HG03025 (cell line): ENCODE data around the gene EPRS1.
"Not testable (repeated sequence)": the region's sequence is repeated elsewhere in the genome, so short reads cannot be mapped to it uniquely, and the experiment has no call there.

ENCODE experiments used
- ATAC-seq: cut with Tn5 transposase; IDR thresholded peaks from one replicate; pipeline ENCODE4 v1.9.1; 2021; ENCODE audit warnings: mild to moderate bottlenecking, moderate library complexity; ENCODE audit not compliant: unreplicated experiment, low FRiP score

Gene EPRS1

DNA sequence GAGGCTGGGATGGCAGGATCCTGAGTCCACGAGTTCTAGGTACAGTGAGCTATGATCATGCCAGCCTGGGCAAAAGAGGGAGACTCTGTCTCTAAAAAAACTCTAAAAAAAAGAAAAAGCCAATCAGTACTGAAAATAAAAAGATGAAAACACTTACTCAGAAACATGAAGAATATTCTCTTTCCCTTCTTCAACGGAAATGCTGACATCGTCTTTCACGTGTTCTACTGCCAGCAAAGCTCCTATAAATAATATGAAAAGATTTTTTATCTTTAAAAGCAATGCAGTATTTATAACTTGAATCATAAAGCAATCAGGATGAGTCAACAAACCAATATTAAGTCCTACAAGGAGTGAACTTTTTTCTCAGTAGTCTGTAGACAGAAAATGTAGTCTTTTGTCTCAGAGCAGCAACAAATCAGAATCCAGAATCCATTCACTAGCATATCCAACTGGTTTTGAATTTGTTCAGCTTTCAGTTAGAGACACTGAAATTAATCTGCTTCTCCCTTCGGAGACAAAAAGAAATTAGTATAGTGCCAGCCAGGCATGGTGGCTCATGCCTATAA, 6.2 kb downstream of the EPRS1 start:
- no peak for ATAC-seq

DNA sequence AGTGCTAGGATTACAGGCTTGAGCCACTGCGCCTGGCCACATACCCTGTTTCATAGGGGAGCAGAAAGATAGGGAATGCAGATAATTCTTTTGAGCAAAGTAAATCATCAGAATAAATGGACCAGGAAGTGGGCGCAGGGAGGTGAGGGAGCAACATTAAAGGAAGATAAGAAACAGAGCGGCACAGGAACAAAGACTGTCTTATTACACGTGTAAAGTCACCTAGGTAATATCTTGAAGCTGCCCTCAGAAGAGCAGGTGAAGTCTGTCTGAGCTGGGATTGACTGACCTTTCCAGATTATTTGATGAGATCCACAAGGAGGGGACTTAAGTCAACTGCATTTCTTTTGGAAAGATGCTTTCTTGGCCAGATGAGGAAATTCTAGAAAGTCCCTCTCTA, 7.7 kb downstream of the EPRS1 start:
- no peak for ATAC-seq

DNA sequence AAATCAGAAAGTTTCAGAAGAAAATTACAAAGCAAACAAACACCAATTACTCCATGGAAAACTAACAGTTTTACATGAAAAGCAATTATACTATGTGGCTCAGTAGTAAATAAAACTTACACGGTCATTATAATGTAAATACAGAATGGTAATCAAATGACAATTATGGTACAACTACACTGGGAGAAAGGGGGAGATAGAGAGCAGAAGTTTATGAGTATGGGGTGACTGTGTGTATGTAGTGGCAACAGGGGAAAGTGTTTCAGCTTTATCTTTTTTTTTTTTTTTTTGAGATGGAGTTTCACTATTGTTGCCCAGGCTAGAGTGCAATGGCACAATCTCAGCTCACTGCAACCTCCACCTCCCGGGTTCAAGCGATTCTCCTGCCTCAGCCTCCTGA, 8.5 kb downstream of the EPRS1 start:
- not testable (repeated sequence) for ATAC-seq

DNA sequence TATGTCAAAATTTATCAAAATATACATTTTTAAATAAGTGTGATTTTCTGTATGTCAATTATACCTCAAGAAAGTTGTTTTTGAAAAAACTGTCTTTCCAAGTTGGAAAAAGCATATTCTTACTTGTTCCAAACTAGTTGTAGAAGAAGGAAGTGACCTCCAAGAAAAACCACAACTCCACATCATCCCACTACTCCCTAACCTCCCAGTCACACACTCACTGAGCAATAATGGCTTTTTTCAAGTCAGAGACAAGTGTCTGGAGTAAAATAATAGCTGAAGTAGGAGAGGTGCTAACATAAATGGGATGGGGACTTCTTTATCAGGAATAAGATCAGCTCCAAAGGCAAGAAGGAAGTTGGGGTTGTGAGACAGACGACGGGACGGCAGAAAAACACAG, 13.4 kb downstream of the EPRS1 start:
- ATAC-seq: no peak

DNA sequence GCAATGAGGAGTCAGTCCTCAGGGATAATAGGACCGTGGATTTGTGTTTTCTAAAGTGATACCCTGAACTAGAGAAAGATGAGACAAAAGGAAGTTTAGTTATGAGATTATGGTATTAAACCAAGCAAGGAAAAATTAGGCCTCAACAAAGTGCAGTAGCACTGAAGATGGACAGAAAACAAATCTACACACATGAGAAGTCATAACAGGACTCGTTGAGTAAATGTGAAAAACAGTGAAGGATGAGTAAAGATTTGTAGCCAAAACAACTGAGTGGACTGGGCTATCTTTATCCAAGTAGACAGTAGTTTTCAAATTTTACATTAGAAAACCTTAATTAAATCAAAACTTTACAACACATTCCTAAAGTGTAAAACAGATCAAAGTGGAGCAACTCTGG, 15.0 kb downstream of the EPRS1 start:
- ATAC-seq: no peak

DNA sequence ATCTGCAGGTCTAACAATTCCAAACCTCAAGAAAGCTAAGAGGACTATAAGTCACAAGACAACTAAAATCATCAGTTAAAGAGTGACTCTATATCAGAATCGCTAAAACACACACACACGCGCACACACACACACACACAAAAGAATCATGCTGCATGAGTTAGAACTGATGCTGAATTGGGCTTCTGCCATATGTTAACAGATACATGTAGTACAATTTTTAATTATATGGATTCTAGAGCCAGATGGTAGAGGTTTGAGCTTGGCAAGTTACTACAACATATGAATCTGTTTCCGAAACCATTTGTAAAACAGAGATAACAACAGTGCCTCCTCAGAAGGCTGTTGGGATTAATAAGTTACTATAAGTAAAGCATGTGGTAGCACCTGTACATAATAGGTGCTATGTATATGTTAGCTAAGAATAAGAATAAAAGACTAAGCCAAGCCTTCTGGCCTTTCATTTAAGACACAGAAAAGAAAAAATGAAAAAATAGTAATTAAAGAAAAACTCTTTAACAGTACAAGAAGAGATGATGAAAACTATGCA, 17.9 kb downstream of the EPRS1 start:
- no peak for ATAC-seq

DNA sequence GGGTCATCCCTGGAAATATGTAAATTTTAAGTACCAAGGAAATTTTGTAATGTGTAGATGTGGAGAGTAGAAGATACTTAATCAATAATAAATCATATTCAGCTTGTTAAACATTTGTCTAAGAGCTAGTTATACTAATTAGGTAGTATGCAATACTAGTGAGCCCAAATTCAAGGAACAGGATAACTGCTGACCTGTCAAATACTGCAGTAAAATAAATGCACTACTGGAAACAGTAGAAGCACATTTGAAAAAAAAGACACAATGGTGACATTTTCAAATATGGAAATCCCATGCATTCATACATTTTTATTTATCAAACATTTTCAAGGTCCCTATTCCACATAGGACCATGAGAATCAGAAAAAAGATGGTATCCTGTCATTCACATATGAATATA, 27.2 kb downstream of the EPRS1 start:
- no peak for ATAC-seq

DNA sequence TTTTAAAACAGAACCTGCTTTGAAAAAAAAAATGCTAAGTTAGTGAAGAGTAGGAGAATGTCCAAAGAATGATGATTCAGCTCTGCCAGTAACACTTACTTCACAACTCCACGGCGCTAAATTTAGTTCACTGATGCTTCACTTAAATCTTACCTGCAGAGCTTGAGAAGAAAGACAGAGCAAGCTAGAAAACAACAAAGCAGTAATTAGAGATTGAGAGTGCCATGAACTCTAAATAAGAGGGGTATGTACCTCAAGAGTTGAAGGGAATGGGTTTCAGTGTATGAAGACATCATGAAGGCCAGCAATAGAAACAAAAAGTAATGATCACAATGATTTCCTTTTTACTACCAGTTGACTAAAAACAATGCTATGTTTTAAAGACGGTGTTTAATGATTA, 32.8 kb downstream of the EPRS1 start:
- no peak for ATAC-seq

DNA sequence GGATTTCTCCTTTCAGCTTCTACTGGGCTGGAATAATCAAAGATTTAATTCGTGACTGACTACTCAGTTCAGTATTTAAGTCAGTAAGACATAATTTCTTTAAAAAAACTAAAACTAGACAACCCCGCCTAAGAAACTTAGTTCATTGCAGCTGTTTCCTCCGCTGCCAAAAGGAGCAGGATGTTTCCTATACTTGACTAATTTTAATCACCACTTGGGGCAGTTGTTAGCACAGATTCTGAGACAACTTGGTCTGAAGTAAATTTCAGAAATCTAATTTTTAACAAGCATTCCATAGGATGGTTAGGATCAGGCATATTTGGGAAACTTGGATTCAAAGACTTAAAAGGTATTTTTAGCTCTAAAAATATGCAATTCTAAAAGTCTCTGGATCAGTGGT, 34.0 kb downstream of the EPRS1 start:
- ATAC-seq: no peak

DNA sequence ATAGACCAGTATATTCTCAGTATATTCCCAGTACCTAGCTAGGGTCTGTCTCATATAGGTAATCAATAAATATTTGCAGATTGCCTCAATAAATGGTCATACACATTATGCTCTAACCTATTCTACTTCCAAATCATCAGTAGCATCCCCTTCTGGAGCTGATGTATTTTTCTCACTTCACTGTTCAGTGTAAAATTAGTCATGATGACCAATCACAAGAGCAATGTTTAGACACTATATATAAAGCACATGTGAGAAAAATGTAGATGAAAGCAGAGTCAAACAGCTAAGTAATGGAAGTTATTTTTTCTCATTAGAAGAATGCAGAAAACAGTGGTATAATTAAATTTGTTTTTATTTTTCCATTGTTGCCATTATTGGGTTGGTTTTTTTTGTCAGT, 34.7 kb downstream of the EPRS1 start:
- ATAC-seq: no peak

DNA sequence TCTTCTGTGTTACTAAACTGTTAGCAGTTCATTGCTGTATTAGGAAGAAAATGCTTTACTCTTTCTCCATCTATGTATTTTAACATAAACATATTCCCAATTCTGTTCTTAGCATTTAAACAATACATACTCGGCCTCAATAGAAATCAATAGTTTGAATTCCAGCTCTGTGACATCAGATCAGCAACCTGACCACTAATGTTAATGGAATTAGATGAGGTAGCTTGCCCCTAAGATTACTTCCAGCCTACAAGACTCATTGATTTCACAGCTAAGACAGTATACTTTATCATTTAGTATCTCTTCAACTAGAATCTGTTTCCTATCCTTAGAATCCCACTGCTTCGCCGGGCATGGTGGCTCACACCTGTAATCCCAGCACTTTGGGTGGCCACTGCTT, 38.9 kb downstream of the EPRS1 start:
- no peak for ATAC-seq

DNA sequence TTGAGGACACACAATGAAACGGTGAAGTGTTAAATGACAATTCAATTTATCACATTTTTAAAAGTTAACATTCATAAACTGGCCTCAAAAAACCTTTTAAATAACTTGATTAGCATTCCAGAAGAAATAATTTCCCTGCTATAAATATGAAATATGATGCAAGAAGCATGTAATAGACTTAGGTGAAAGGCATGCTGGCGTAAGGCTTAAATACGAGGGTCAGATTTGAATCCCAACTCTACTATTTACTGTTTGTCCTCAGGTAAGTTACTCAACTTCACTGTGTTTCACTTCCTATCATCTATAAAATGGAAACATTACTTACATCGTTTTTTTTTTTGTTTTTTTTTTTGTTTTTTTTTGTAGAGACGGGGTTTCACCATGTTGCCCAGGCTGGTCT, 40.8 kb downstream of the EPRS1 start:
- ATAC-seq: no peak

DNA sequence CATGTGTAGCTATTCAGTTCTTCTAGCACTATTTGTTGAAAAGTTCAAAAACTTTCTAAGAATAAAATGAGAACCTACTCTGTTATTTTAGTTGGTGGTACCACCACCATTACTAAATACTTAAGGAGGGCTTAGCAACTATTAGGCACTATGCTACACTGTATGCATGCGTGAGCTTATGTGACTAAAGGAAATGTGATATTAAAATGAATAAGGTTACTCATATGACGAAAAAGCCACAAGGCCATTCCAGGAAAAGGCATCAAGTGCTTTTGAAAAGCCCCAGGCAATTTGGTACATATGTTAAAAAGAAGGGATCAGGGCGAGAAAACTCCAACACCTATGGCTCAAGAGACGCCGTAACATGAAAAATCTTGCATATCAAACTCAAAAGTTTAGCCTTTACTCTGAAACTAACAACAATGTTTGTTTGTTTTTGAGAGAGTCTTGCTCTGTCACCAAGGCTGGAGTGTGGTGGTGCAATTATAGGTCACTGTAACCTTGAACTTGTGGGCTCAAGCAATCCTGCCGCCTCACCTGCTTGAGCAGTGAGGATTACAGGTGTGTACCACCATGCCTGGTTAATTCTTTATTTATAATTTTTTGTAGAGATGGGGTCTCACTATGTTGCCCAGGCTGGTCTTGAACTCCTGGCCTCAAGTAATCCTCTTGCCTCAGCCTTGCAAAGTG, 42.5 kb downstream of the EPRS1 start:
- no peak for ATAC-seq

DNA sequence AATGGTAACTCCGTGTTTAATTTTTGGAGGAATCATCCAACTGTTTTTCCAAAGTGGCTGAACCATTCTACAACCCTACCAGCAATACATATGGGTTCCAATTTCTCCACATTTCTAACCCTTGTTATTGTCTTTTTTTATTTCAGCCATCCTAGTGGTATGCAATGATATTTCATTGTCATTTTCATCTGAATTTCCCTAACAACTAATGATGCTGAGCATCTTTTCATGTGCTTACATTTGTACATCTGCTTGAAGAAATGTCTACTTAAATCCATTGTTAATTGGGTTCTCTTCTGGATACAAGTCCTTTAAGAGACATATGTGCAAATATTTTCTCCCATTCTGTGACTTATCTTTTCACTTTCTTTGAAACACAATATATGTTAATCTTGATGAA, 43.3 kb downstream of the EPRS1 start:
- ATAC-seq: no peak

DNA sequence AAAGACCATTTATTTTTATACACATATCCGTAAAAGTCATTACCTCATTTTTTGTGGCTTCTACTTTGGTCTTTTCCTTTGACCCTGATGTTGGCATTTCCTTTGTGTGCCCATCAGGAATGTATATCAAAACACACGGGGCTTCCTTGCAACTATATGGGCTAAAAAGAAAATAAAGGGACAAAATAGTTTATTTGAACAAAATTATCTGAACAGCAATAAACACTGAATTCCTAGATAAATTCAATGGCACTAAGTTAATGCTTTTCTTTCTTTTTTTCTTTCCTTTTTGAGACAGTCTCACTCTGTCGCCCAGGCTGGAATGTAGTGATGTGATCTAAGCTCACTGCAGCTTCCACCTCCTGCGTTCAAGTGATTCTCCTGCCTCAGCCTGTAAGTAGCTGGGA, 45.2 kb downstream of the EPRS1 start:
- no peak for ATAC-seq

DNA sequence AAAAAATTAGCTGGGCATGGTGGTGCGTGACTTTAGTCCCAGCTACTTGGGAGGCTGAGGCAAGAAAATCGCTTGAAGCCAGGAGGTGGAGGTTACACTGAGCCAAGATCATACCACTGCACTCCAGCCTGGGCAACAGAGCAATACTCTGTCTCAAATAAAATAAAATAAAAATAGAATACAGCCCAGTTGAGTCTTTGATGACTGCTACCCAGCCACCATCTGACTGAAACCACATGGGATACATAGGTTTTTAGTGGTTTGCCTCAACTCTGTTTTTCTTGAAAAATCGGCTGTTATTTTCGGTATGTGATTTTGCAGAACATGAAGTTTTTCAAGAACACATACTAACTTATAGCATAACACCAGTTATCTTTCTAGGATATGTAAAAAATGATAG, 46.5 kb downstream of the EPRS1 start:
- ATAC-seq: no peak
